RWPE2 (cell line): Measurements from ENCODE around the gene EIF2B5.
"Not testable (repeated sequence)": the region's sequence is repeated elsewhere in the genome, so short reads cannot be mapped to it uniquely, and the experiment has no call there.

Source experiments
- ATAC-seq: fragments of 200-7000 bp; cut with Tn5 transposase; 3 replicates; pipeline ENCODE4 v1.9.1; 2021; ENCODE audit warnings: low read depth
- DNase-seq: peaks from one replicate; pipeline ENCODE4 v3.0.0-alpha.2; 2020; ENCODE audit warnings: low spot score
- H3K27ac ChIP-seq: fragments of 450-650 bp; 2 replicates; pipeline ENCODE4 v1.5.1; 2017; ENCODE audit warnings: mild to moderate bottlenecking; ENCODE audit not compliant: poor library complexity, severe bottlenecking
- H3K27me3 ChIP-seq: fragments of 250-450 bp; sonication (Bioruptor Pico); 2 replicates; pipeline ENCODE4 v1.5.1; 2021; ENCODE audit warnings: mild to moderate bottlenecking, moderate library complexity; ENCODE audit not compliant: insufficient read depth, poor library complexity, severe bottlenecking
- H3K36me3 ChIP-seq: fragments of 250-450 bp; sonication (Bioruptor Pico); 2 replicates; pipeline ENCODE4 v1.5.1; 2020; ENCODE audit warnings: low read depth, mild to moderate bottlenecking, moderate library complexity
- H3K4me1 ChIP-seq: fragments of 250-450 bp; sonication (Bioruptor Pico); 2 replicates; pipeline ENCODE4 v1.5.1; 2021; ENCODE audit warnings: mild to moderate bottlenecking, moderate library complexity; ENCODE audit not compliant: insufficient read depth, poor library complexity, severe bottlenecking
- H3K4me3 ChIP-seq: fragments of 250-450 bp; sonication (Bioruptor Pico); 2 replicates; pipeline ENCODE4 v1.5.1; 2021; ENCODE audit warnings: mild to moderate bottlenecking, moderate library complexity; ENCODE audit not compliant: severe bottlenecking
- H3K9me3 ChIP-seq: fragments of 250-450 bp; sonication (Bioruptor Pico); 2 replicates; pipeline ENCODE4 v1.5.1; 2021; ENCODE audit warnings: mild to moderate bottlenecking, moderate library complexity; ENCODE audit not compliant: severe bottlenecking
- CTCF ChIP-seq: fragments of 450-650 bp; IDR thresholded peaks from one replicate; pipeline ENCODE4 v1.5.1; 2017; ENCODE audit warnings: mild to moderate bottlenecking, moderate library complexity; ENCODE audit not compliant: poor library complexity, severe bottlenecking

Gene EIF2B5

GRCh38 chr3:184158404-184158803 lies 23.2 kb downstream of the EIF2B5 start:
- TF ChIP-seq CTCF, result no peak
- DNase-seq (no peak), ATAC-seq (no peak)
- H3K4me3 ChIP-seq, result no peak overlapping the region
- peaks cover 15% of the 10 kb centered on the region; the same call in 1 of the 2 replicates for H3K36me3 ChIP-seq
- peaks cover 15% of the 10 kb centered on the region for H3K4me1 ChIP-seq
- H3K9me3 ChIP-seq, result no peaks in the 10 kb centered on the region
- no peaks in the 10 kb centered on the region for H3K27me3 ChIP-seq
- no peak overlapping the region for H3K27ac ChIP-seq

- Histone ChIP-seq H3K9me3 (no peaks in the 10 kb centered on the region), H3K27ac (no peak overlapping the region), H3K4me1 (peaks cover 8% of the 10 kb centered on the region), H3K4me3 (no peak overlapping the region), H3K36me3 (peaks cover 33% of the 10 kb centered on the region), H3K27me3 (no peaks in the 10 kb centered on the region)
- DNase-seq (no peak), ATAC-seq (no peak)
- no peak for TF ChIP-seq CTCF
These were observed 25.3 kb downstream of the EIF2B5 start for GRCh38 chr3:184160456-184160855.

GRCh38 chr3:184162571-184163070 lies 27.5 kb downstream of the EIF2B5 start:
- H3K36me3 ChIP-seq, result peaks cover 47% of the 10 kb centered on the region
- not testable (repeated sequence) for ATAC-seq

GRCh38 chr3:184164648-184165330 lies 29.6 kb downstream of the EIF2B5 start:
- H3K4me3 ChIP-seq, result no peak overlapping the region
- DNase-seq (no peak), ATAC-seq (no peak)
- TF ChIP-seq CTCF, result no peak
- no peaks in the 10 kb centered on the region for H3K4me1 ChIP-seq
- H3K36me3 ChIP-seq, result peaks cover 64% of the 10 kb centered on the region
- H3K27me3 ChIP-seq, result no peaks in the 10 kb centered on the region
- no peaks in the 10 kb centered on the region for H3K9me3 ChIP-seq
- no peak overlapping the region for H3K27ac ChIP-seq

More at GRCh38 chr3:184162571-184163070, 27.5 kb downstream of the EIF2B5 start:
- not testable (repeated sequence) for H3K4me1 ChIP-seq, H3K27ac ChIP-seq, DNase-seq, H3K27me3 ChIP-seq, H3K4me3 ChIP-seq, H3K9me3 ChIP-seq

- H3K27ac ChIP-seq, result no peak overlapping the region
- H3K4me1 ChIP-seq, result no peaks in the 10 kb centered on the region
- no peak for ATAC-seq
- H3K36me3 ChIP-seq, result peaks cover 64% of the 10 kb centered on the region
- no peaks in the 10 kb centered on the region for H3K27me3 ChIP-seq
- no peak for TF ChIP-seq CTCF
- no peak overlapping the region for H3K4me3 ChIP-seq
- DNase-seq, result no peak
- H3K9me3 ChIP-seq, result no peaks in the 10 kb centered on the region
These were observed 30.4 kb downstream of the EIF2B5 start for GRCh38 chr3:184165543-184165942.
